K562 (cell line): ENCODE measurements around the gene PCDH11Y. TPM values are rescaled to one million over a fixed set of nuclear protein-coding genes. Genes with fewer than 3 reads are reported as not detected.
"Not testable (repeated sequence)": the region's sequence is repeated elsewhere in the genome, so short reads cannot be mapped to it uniquely, and the experiment has no call there.

Experiments used
- ATAC-seq: fragments of 200-7000 bp; cut with Tn5 transposase; 3 replicates; pipeline ENCODE4 v1.9.1; 2020; ENCODE audit warnings: moderate library complexity
- BruUV-seq: library from RNA; stranded (reverse); fragments of 400-500 nt; replicated peaks from 2 replicates; lab custom pipeline; 2021; lab: Mats Ljungman, UMichigan
- CTCF ChIA-PET: fragments of 300-600 bp; formaldehyde crosslinking; extraction: SDS; loops from one replicate; lab custom pipeline; 2021; ENCODE audit warnings: low intra/inter-chr PET ratio; lab: Yijun Ruan, JAX
- POLR2A ChIA-PET: fragments of 300-600, 350-650 bp; sonication (Branson Sonifier 250); formaldehyde crosslinking; extraction: SDS; loops from one replicate; lab custom pipeline; 2021; ENCODE audit warnings: antibody characterized with exemption, inconsistent platforms; lab: Yijun Ruan, JAX
- DNase-seq, 4 experiments: peaks; one replicate each; pipeline versions ENCODE4 v3.0.0 to v3.0.0-alpha.2; 2011 to 2018; ENCODE audit warnings: low spot score in 3 of 4, mixed read lengths in 3 of 4; ENCODE audit errors: extremely low read depth in 1 of 4
- FAIRE-seq: peaks from 2 replicates; lab custom pipeline; 2011; peaks lifted over from hg19 to GRCh38; lab: Jason Lieb, UNC
- H2AFZ ChIP-seq: 2 replicates; pipeline ENCODE4 v1.6.0; 2011; ENCODE audit warnings: low read depth, low read length, control low read depth, inconsistent platforms
- H3K27ac ChIP-seq: fragments of 200-600 bp; 3 replicates; pipeline ENCODE4 v1.8.0; 2011; ENCODE audit warnings: low read depth, mild to moderate bottlenecking, control low read depth, inconsistent platforms, low read length, moderate library complexity, mixed read lengths; ENCODE audit errors: extremely low read depth
- H3K27me3 ChIP-seq, 2 experiments: fragments of 300-600 bp in 1 of 2; 2 replicates in 1 of 2; 3 replicates in 1 of 2; pipeline versions ENCODE4 v1.6.0 to v1.8.0; 2011; ENCODE audit warnings: inconsistent platforms in 2 of 2, low read length in 2 of 2, mild to moderate bottlenecking in 1 of 2, mixed read lengths in 1 of 2, moderate library complexity in 1 of 2; ENCODE audit not compliant: control insufficient read depth in 2 of 2, insufficient read depth in 2 of 2
- H3K36me3 ChIP-seq: fragments of 300-600 bp; 3 replicates; pipeline ENCODE4 v1.8.0; 2011; ENCODE audit warnings: mild to moderate bottlenecking, low read length, inconsistent platforms; ENCODE audit not compliant: control insufficient read depth, insufficient read depth
- H3K4me1 ChIP-seq, 2 experiments: fragments of 200-600 bp in 1 of 2; replicated peaks in 1 of 2; 2 replicates in 1 of 2; 3 replicates in 1 of 2; pipeline versions ENCODE4 v1.5.1 to v1.8.0; 2011; ENCODE audit warnings: inconsistent platforms in 2 of 2, low read length in 2 of 2, mild to moderate bottlenecking in 1 of 2, mixed read lengths in 1 of 2, moderate library complexity in 1 of 2; ENCODE audit not compliant: control insufficient read depth in 2 of 2, insufficient read depth in 2 of 2
- H3K4me2 ChIP-seq: 2 replicates; pipeline ENCODE4 v1.6.1; 2011; ENCODE audit warnings: low read length, control low read depth, inconsistent platforms, mixed read lengths; ENCODE audit not compliant: insufficient read depth
- H3K4me3 ChIP-seq: fragments of 200-600 bp; sonication (generic), shearing (Covaris generic); 2 replicates; pipeline ENCODE4 v1.5.1; 2016; ENCODE audit warnings: control low read depth, inconsistent platforms
- H3K79me2 ChIP-seq: fragments of 200-600 bp; 3 replicates; pipeline ENCODE4 v1.8.0; 2011; ENCODE audit warnings: low read length, inconsistent platforms; ENCODE audit not compliant: control insufficient read depth, insufficient read depth
- H3K9ac ChIP-seq, 2 experiments: 2 replicates each; pipeline versions ENCODE4 v1.6.0 to v1.6.1; 2011; ENCODE audit warnings: low read depth in 2 of 2, low read length in 2 of 2, control low read depth in 1 of 2, inconsistent platforms in 1 of 2, mild to moderate bottlenecking in 1 of 2, mixed read lengths in 1 of 2; ENCODE audit not compliant: insufficient read depth in 1 of 2
- H3K9me1 ChIP-seq: one replicate; pipeline ENCODE4 v1.6.0; 2011; ENCODE audit warnings: inconsistent platforms, mild to moderate bottlenecking, low read length, moderate library complexity; ENCODE audit not compliant: control insufficient read depth, insufficient read depth
- H3K9me3 ChIP-seq: replicated peaks from 2 replicates; pipeline ENCODE4 v1.5.1; 2011; ENCODE audit warnings: low read depth, low read length, inconsistent platforms; ENCODE audit not compliant: control insufficient read depth, insufficient read depth
- H4K20me1 ChIP-seq: replicated peaks from 2 replicates; pipeline ENCODE4 v1.6.1; 2011; ENCODE audit warnings: low read length, inconsistent platforms, mixed read lengths; ENCODE audit not compliant: control insufficient read depth, insufficient read depth
- WGBS: fragments of 100-300 bp; shearing (Covaris generic); methylation state at CpG from one replicate; pipeline ENCODE4 v1.1.6; 2016; ENCODE audit warnings: low coverage, mixed read lengths; ENCODE audit not compliant: insufficient coverage; ENCODE audit errors: missing lambda C conversion rate; 5-methylcytosine and 5-hydroxymethylcytosine counted together
- in situ Hi-C: fragments of 300-500 bp; cut with MboI; formaldehyde crosslinking; loops from 4 replicates; pipeline ENCODE4 v1.15.0; 2018; ENCODE audit warnings: inconsistent platforms, mixed read lengths
- intact Hi-C: fragments of 100-400 bp; cut with micrococcal nuclease; formaldehyde crosslinking; loops from 2 replicates; pipeline ENCODE4 v1.14.2; 2022
- polyA plus RNA-seq, 8 experiments: library from polyadenylated mRNA; depleted of rRNA in 4 of 8; stranded (reverse) in 5 of 8; unstranded in 3 of 8; fragments of >200 nt; fragmentation: Nextera tagmentation in 2 of 8; fragmentation: Illumina TruSeq in 1 of 8; extraction: Ambion mirVana in 2 of 8; extraction: Trizol in 1 of 8; gene quantifications; 2 replicates each; pipeline versions ENCODE4 v1.2.1 to v1.2.3, GENCODE V29; 2011 to 2014; ENCODE audit warnings: inconsistent platforms in 1 of 8, missing spikeins in 1 of 8
- total RNA-seq, 7 experiments: library from RNA; depleted of rRNA in 6 of 7; stranded (reverse); fragments of >200 nt in 6 of 7; fragmentation: Illumina TruSeq in 2 of 7; extraction: Trizol in 2 of 7; gene quantifications; 2 replicates each; pipeline versions ENCODE4 v1.2.1 to v1.2.3, GENCODE V29; 2011 to 2021; ENCODE audit warnings: low replicate concordance in 1 of 7

Gene PCDH11Y
- total and polyA plus RNA-seq, 9 of the 15 experiments (the other 6 are each of a cell fraction or from before 2014, with no cell fraction given): not detected

- in situ Hi-C loops, H3K4me1 ChIP-seq, FAIRE-seq, H3K79me2 ChIP-seq, H3K9me1 ChIP-seq, ATAC-seq, intact Hi-C loops, H2AFZ ChIP-seq, POLR2A ChIA-PET, H3K4me3 ChIP-seq, H3K9ac ChIP-seq, BruUV-seq, H3K4me2 ChIP-seq, DNase-seq, H4K20me1 ChIP-seq, H3K27me3 ChIP-seq, CTCF ChIA-PET, H3K9me3 ChIP-seq, H3K27ac ChIP-seq, H3K36me3 ChIP-seq: not testable (repeated sequence)
- WGBS: no CpG with 5 or more reads among the region's 7 CpGs
These were observed 324.8 kb downstream of the PCDH11Y start for GRCh38 chrY:5324931-5325330.

DNA sequence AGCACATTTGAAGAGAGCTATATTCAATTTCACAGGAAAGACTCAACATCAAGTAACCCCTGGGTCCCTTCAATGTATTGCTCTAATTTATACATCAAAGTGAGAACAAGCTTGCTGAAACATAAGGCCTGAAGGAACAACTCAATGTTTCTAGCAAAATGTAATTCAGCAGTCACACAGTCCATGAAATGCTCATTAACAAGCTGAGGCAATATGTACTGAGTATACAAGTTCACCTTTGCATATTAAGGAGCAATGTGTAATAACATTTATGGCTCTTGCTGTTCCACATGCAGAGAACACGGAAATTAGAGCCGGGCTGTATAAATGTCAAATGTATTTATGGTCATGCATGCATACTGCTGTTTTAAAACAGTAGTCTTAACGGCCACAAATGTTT, 342.1 kb downstream of the PCDH11Y start:
- H3K4me3 ChIP-seq, in situ Hi-C loops, H3K9me1 ChIP-seq, H3K9ac ChIP-seq, H4K20me1 ChIP-seq, H3K36me3 ChIP-seq, FAIRE-seq, H3K27ac ChIP-seq, intact Hi-C loops, CTCF ChIA-PET, H3K27me3 ChIP-seq, H3K4me1 ChIP-seq, BruUV-seq, POLR2A ChIA-PET, H2AFZ ChIP-seq, DNase-seq, ATAC-seq, H3K9me3 ChIP-seq, H3K4me2 ChIP-seq, H3K79me2 ChIP-seq: not testable (repeated sequence)
- WGBS: no CpG with 5 or more reads among the region's 3 CpGs

DNA sequence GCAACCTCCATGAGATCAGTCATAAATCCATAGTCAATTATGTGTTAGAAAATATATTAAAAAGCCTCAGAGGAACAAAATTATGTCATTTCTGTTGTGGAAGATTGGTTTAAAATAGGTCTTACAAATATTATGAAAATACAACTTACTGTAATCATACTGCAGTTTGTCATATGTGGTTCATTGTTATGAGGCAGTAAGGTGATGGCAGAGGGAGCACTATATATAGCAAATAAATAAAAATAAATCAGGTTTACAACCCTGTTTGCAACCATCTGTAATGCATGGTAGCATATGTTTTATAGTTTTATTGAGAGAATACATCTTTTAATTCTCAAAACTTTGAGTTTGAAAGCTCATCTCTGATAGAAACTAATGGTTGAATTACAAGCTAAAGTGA, 543.6 kb downstream of the PCDH11Y start:
- CTCF ChIA-PET, H3K27ac ChIP-seq, in situ Hi-C loops, H3K4me1 ChIP-seq, H3K9ac ChIP-seq, POLR2A ChIA-PET, DNase-seq, H4K20me1 ChIP-seq, H3K36me3 ChIP-seq, BruUV-seq, FAIRE-seq, H3K9me3 ChIP-seq, ATAC-seq, intact Hi-C loops, H3K27me3 ChIP-seq, H3K9me1 ChIP-seq, H3K4me2 ChIP-seq, H3K4me3 ChIP-seq, H3K79me2 ChIP-seq, H2AFZ ChIP-seq: not testable (repeated sequence)

GRCh38 chrY:5638589-5638988, 638.5 kb downstream of the PCDH11Y start:
- H3K9ac ChIP-seq, FAIRE-seq, H3K9me3 ChIP-seq, POLR2A ChIA-PET, H2AFZ ChIP-seq, ATAC-seq, H3K36me3 ChIP-seq, H4K20me1 ChIP-seq, H3K9me1 ChIP-seq, H3K4me1 ChIP-seq, CTCF ChIA-PET, H3K4me2 ChIP-seq, H3K27ac ChIP-seq, in situ Hi-C loops, DNase-seq, H3K27me3 ChIP-seq, H3K4me3 ChIP-seq, intact Hi-C loops, H3K79me2 ChIP-seq, BruUV-seq: not testable (repeated sequence)
- WGBS: no CpG with 5 or more reads among the region's 2 CpGs
